Mesothelial cell of epicardium (in vitro differentiated cells): ENCODE results near the gene ATPAF1. TPM values are rescaled to one million over a fixed set of nuclear protein-coding genes. Genes with fewer than 3 reads are reported as not detected.

Source experiments
- DNase-seq, 2 experiments: peaks; one replicate each; pipeline ENCODE4 v3.0.0; 2021; ENCODE audit warnings: low spot score in 2 of 2; ENCODE audit not compliant: unreplicated experiment in 2 of 2
- H3K27ac Mint-ChIP-seq: 2 replicates; pipeline ENCODE4 v1.8.0; 2021; ENCODE audit warnings: mixed read lengths
- H3K27me3 Mint-ChIP-seq: 2 replicates; pipeline ENCODE4 v1.8.0; 2021; ENCODE audit warnings: low read depth, mixed read lengths
- H3K36me3 Mint-ChIP-seq: 2 replicates; pipeline ENCODE4 v1.8.0; 2021; ENCODE audit warnings: mixed read lengths
- H3K4me1 Mint-ChIP-seq: 2 replicates; pipeline ENCODE4 v1.8.0; 2021; ENCODE audit warnings: mixed read lengths
- H3K4me3 Mint-ChIP-seq: 2 replicates; pipeline ENCODE4 v1.8.0; 2021; ENCODE audit warnings: mild to moderate bottlenecking, moderate library complexity, mixed read lengths
- H3K9me3 Mint-ChIP-seq: 2 replicates; pipeline ENCODE4 v1.8.0; 2021; ENCODE audit warnings: mixed read lengths
- total RNA-seq: library from RNA; stranded (reverse); gene quantifications from 3 replicates; pipeline ENCODE4 v1.2.1, GENCODE V29; 2021
- TF ChIP-seq, protein P1 (sequence below): fragments of 200-600 bp; sonication (generic); IDR thresholded peaks from one replicate; pipeline ENCODE4 v1.5.0; 2021; ENCODE audit warnings: antibody characterized with exemption; ENCODE audit not compliant: unreplicated experiment

Gene ATPAF1
- total RNA-seq, 1 donor from 2014 or later = 38.4 TPM

DNA sequence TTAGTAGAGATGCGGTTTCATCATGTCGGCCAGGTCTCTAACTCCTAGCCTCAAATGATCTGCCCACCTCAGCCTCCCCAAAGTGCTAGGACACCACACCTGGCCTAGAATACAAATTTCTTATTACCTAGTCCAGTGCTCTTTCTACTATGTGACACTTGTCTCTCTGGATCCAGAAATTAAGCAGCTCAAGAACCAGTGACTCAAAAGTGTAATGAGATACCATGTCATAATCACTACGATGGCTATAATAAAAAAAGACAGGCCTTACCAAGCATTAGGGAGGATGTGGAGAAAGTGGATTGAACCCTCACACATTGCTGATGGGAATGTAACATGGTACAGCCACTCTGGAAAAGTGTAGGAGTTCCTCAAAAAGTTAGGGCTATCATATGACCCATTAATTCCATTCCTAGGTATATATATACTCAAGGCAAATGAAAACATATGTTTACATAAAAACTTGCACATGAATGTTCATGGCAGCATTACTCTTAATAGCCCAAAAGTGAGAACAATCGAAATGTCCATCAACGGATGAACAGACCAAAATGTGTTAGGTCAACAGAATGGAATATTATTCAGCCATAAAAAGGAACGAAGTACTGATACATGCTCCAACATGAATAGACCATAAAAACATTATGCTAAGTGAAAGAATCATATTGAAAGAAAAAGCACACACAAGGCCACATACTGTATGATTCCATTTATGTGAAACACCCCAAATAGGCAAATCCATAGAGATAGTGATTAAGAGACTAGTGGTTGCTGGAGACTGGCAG lies 11.8 kb upstream of the ATPAF1 start:
- Mint-ChIP-seq H3K27ac (no peak overlapping the region), H3K9me3 (peaks cover 4% of the 10 kb centered on the region), H3K4me3 (no peak overlapping the region), H3K4me1 (no peaks in the 10 kb centered on the region), H3K36me3 (peaks cover 48% of the 10 kb centered on the region), H3K27me3 (no peaks in the 10 kb centered on the region)
- TF ChIP-seq, protein P1, sequence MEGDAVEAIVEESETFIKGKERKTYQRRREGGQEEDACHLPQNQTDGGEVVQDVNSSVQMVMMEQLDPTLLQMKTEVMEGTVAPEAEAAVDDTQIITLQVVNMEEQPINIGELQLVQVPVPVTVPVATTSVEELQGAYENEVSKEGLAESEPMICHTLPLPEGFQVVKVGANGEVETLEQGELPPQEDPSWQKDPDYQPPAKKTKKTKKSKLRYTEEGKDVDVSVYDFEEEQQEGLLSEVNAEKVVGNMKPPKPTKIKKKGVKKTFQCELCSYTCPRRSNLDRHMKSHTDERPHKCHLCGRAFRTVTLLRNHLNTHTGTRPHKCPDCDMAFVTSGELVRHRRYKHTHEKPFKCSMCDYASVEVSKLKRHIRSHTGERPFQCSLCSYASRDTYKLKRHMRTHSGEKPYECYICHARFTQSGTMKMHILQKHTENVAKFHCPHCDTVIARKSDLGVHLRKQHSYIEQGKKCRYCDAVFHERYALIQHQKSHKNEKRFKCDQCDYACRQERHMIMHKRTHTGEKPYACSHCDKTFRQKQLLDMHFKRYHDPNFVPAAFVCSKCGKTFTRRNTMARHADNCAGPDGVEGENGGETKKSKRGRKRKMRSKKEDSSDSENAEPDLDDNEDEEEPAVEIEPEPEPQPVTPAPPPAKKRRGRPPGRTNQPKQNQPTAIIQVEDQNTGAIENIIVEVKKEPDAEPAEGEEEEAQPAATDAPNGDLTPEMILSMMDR = no peak
- no peak for DNase-seq

DNA sequence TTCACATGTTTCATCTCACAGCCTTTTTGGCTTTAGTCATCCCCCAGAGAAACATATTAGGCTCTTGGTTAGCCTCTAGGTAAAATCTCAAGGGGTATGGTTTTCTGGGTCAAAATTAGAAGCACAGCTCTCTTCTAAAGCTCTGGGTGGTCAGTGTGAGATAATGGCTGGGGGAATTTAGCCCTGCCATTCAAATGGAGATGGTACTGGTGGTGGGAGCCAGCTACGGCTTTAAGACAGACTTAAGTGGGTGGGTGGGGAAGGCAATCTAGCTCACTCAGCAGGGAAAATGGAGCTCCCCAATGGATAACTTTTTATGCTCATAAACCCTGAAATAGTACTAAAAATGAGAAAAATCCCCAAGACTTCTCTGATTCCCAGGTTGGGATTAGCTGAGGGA lies 9.2 kb upstream of the ATPAF1 start:
- H3K27ac Mint-ChIP-seq = no peak overlapping the region
- TF ChIP-seq, protein P1 = no peak
- H3K4me3 Mint-ChIP-seq = no peak overlapping the region

GRCh38 chr1:46676531-46676930 lies 8.4 kb upstream of the ATPAF1 start:
- no peak overlapping the region for H3K4me3 Mint-ChIP-seq
- TF ChIP-seq, protein P1 = no peak
- H3K9me3 Mint-ChIP-seq = peaks cover 4% of the 10 kb centered on the region
- peaks cover 28% of the 10 kb centered on the region for H3K36me3 Mint-ChIP-seq
- DNase-seq = no peak
- H3K27me3 Mint-ChIP-seq = no peaks in the 10 kb centered on the region
- H3K4me1 Mint-ChIP-seq = no peaks in the 10 kb centered on the region
- no peak overlapping the region for H3K27ac Mint-ChIP-seq

More for the DNA sequence above, 9.2 kb upstream of the ATPAF1 start:
- Mint-ChIP-seq H3K4me1 (no peaks in the 10 kb centered on the region), H3K27me3 (no peaks in the 10 kb centered on the region), H3K9me3 (peaks cover 4% of the 10 kb centered on the region), H3K36me3 (peaks cover 34% of the 10 kb centered on the region)
- DNase-seq = no peak

DNA sequence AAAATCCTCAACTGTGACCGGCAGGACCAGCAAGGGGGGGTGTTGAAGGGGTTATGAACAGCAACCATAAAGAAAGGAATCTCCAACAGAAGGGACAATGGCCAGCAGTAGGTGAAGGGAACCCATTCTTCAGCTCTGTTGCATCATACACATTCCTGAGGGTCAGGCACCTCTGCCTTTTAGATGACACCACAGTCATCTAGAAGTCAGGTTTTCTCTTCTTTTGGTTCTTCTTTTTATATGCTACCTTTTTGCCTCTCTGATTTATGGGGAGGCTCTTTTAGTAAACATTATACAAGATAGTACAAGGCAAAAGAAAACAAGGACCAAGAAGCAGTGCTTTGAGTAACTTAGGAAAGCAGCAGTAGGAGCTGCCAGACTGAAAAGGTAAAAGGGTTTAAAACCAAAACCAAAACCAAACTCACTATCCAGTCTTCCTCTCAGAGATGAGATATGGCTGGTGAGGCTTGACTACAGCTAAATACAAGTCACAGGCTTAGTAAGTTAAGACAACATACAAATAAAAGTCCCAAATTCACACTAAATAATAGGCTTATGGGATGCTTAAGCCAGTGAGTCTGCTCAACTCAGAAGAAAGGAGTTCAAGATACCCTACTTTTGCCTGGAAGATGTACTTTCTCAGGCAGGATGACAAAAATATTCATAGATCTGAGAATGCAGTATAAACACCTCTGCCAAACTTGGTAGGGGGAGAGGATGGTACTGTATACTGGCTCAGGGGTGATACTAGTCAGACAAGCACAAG lies 7.6 kb upstream of the ATPAF1 start:
- no peaks in the 10 kb centered on the region for H3K4me1 Mint-ChIP-seq
- H3K27me3 Mint-ChIP-seq = no peaks in the 10 kb centered on the region
- peak overlapping the region; percentile 24 for H3K27ac Mint-ChIP-seq
- DNase-seq = no peak
- TF ChIP-seq, protein P1 = no peak
- no peak overlapping the region for H3K4me3 Mint-ChIP-seq
- peaks cover 27% of the 10 kb centered on the region for H3K36me3 Mint-ChIP-seq
- H3K9me3 Mint-ChIP-seq = peaks cover 4% of the 10 kb centered on the region

DNA sequence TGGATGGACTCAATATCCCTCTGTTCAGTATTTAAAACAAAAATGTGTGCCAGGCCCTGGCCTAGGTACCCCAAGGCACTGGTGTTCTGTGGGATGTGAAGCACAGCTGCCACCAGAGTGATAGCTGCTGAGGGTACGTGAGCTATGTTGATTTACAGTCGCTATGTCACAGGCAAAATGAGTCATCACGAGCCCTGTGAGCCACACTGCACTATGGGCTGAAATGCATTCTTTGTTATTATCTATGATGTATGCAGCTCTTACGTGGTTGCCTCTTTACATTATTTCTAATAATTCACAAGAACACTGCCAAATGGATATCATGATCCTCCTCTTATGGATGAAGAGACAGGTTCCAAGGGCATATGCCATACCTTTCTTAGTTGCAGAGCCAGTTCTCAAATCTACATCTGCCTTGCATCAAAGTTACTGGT lies 5.6 kb upstream of the ATPAF1 start:
- peaks cover 13% of the 10 kb centered on the region for H3K36me3 Mint-ChIP-seq
- H3K9me3 Mint-ChIP-seq = no peaks in the 10 kb centered on the region
- H3K27ac Mint-ChIP-seq = no peak overlapping the region
- TF ChIP-seq, protein P1 = no peak
- no peaks in the 10 kb centered on the region for H3K27me3 Mint-ChIP-seq
- H3K4me3 Mint-ChIP-seq = no peak overlapping the region
- H3K4me1 Mint-ChIP-seq = no peaks in the 10 kb centered on the region
- no peak for DNase-seq
